RWPE2 (cell line): ENCODE data around the gene RERE.
A peak's percentile ranks its signal among the peaks of the same experiment; 100 is the strongest.

Source experiments
- ATAC-seq: fragments of 200-7000 bp; cut with Tn5 transposase; 3 replicates; pipeline ENCODE4 v1.9.1; 2021; ENCODE audit warnings: low read depth
- DNase-seq: peaks from one replicate; pipeline ENCODE4 v3.0.0-alpha.2; 2020; ENCODE audit warnings: low spot score
- H3K27ac ChIP-seq: fragments of 450-650 bp; 2 replicates; pipeline ENCODE4 v1.5.1; 2017; ENCODE audit warnings: mild to moderate bottlenecking; ENCODE audit not compliant: poor library complexity, severe bottlenecking
- H3K27me3 ChIP-seq: fragments of 250-450 bp; sonication (Bioruptor Pico); 2 replicates; pipeline ENCODE4 v1.5.1; 2021; ENCODE audit warnings: mild to moderate bottlenecking, moderate library complexity; ENCODE audit not compliant: insufficient read depth, poor library complexity, severe bottlenecking
- H3K36me3 ChIP-seq: fragments of 250-450 bp; sonication (Bioruptor Pico); 2 replicates; pipeline ENCODE4 v1.5.1; 2020; ENCODE audit warnings: low read depth, mild to moderate bottlenecking, moderate library complexity
- H3K4me1 ChIP-seq: fragments of 250-450 bp; sonication (Bioruptor Pico); 2 replicates; pipeline ENCODE4 v1.5.1; 2021; ENCODE audit warnings: mild to moderate bottlenecking, moderate library complexity; ENCODE audit not compliant: insufficient read depth, poor library complexity, severe bottlenecking
- H3K4me3 ChIP-seq: fragments of 250-450 bp; sonication (Bioruptor Pico); 2 replicates; pipeline ENCODE4 v1.5.1; 2021; ENCODE audit warnings: mild to moderate bottlenecking, moderate library complexity; ENCODE audit not compliant: severe bottlenecking
- H3K9me3 ChIP-seq: fragments of 250-450 bp; sonication (Bioruptor Pico); 2 replicates; pipeline ENCODE4 v1.5.1; 2021; ENCODE audit warnings: mild to moderate bottlenecking, moderate library complexity; ENCODE audit not compliant: severe bottlenecking
- CTCF ChIP-seq: fragments of 450-650 bp; IDR thresholded peaks from one replicate; pipeline ENCODE4 v1.5.1; 2017; ENCODE audit warnings: mild to moderate bottlenecking, moderate library complexity; ENCODE audit not compliant: poor library complexity, severe bottlenecking

The RERE gene

GRCh38 chr1:8397511-8397910 is 419.9 kb downstream of the RERE start:
- DNase-seq (no peak), ATAC-seq (no peak)
- no peaks in the 10 kb centered on the region; the same call in 1 of the 2 replicates for H3K36me3 ChIP-seq
- no peaks in the 10 kb centered on the region for H3K27me3 ChIP-seq
- H3K27ac ChIP-seq, result peak overlapping the region; percentile 78
- no peak overlapping the region for H3K4me3 ChIP-seq
- H3K9me3 ChIP-seq, result no peaks in the 10 kb centered on the region
- TF ChIP-seq CTCF, result no peak
- H3K4me1 ChIP-seq, result peaks cover 33% of the 10 kb centered on the region

- peak overlapping the region; percentile 78 for H3K27ac ChIP-seq
Measured at GRCh38 chr1:8396786-8397406, 420.5 kb downstream of the RERE start.

GRCh38 chr1:8396083-8396785 is 421.2 kb downstream of the RERE start:
- H3K36me3 ChIP-seq, result no peaks in the 10 kb centered on the region
- peak overlapping the region; percentile 78 for H3K27ac ChIP-seq
- no peaks in the 10 kb centered on the region for H3K9me3 ChIP-seq
- no peak for ATAC-seq
- no peak overlapping the region for H3K4me3 ChIP-seq
- DNase-seq, result no peak
- no peaks in the 10 kb centered on the region for H3K27me3 ChIP-seq
- peaks cover 33% of the 10 kb centered on the region for H3K4me1 ChIP-seq
- TF ChIP-seq CTCF, result no peak

More at GRCh38 chr1:8396786-8397406, 420.5 kb downstream of the RERE start:
- Histone ChIP-seq H3K27me3 (no peaks in the 10 kb centered on the region), H3K9me3 (no peaks in the 10 kb centered on the region), H3K4me3 (no peak overlapping the region), H3K36me3 (no peaks in the 10 kb centered on the region), H3K4me1 (peaks cover 33% of the 10 kb centered on the region)
- ATAC-seq (peak; percentile 93), DNase-seq (no peak)
- TF ChIP-seq CTCF, result no peak

- Histone ChIP-seq H3K27ac (peak overlapping the region; percentile 78), H3K27me3 (no peaks in the 10 kb centered on the region), H3K4me3 (no peak overlapping the region), H3K9me3 (no peaks in the 10 kb centered on the region), H3K36me3 (no peaks in the 10 kb centered on the region), H3K4me1 (peaks cover 33% of the 10 kb centered on the region)
- no peak for TF ChIP-seq CTCF
- DNase-seq (no peak), ATAC-seq (no peak)
Measured at GRCh38 chr1:8395433-8395866, 422.0 kb downstream of the RERE start.
